Osteoblast (primary cell): ENCODE measurements around the gene CARMIL1. TPM values are rescaled to one million over a fixed set of nuclear protein-coding genes. Genes with fewer than 3 reads are reported as not detected.

Experiments used
- DNase-seq: peaks from one replicate; pipeline ENCODE4 v3.0.0; 2011; ENCODE audit warnings: low spot score, mixed read lengths; ENCODE audit not compliant: insufficient read length; ENCODE audit errors: missing footprints
- H2AFZ ChIP-seq: 2 replicates; pipeline ENCODE4 v1.6.0; 2011; ENCODE audit warnings: mild to moderate bottlenecking, low read length
- H3K27ac ChIP-seq: 2 replicates; pipeline ENCODE4 v1.5.1; 2011; ENCODE audit warnings: mild to moderate bottlenecking, low read depth, low read length, moderate library complexity
- H3K27me3 ChIP-seq: 2 replicates; pipeline ENCODE4 v1.6.0; 2012; ENCODE audit warnings: mild to moderate bottlenecking, control low read depth, inconsistent platforms, low read length, moderate library complexity; ENCODE audit not compliant: insufficient read depth
- H3K36me3 ChIP-seq: 2 replicates; pipeline ENCODE4 v1.5.1; 2011; ENCODE audit warnings: mild to moderate bottlenecking, low read length, control low read depth, moderate library complexity; ENCODE audit not compliant: insufficient read depth
- H3K4me1 ChIP-seq: 2 replicates; pipeline ENCODE4 v1.5.1; 2011; ENCODE audit warnings: mild to moderate bottlenecking, low read length, control low read depth, moderate library complexity; ENCODE audit not compliant: insufficient read depth
- H3K4me2 ChIP-seq: 2 replicates; pipeline ENCODE4 v1.6.0; 2011; ENCODE audit warnings: mild to moderate bottlenecking, low read length; ENCODE audit not compliant: insufficient read depth
- H3K4me3 ChIP-seq: fragments of 200-600 bp; sonication (generic); 3 replicates; pipeline ENCODE4 v1.5.1; 2012; ENCODE audit warnings: mild to moderate bottlenecking, low read length, inconsistent platforms; ENCODE audit not compliant: insufficient read depth
- H3K79me2 ChIP-seq: 2 replicates; pipeline ENCODE4 v1.6.0; 2012; ENCODE audit warnings: mild to moderate bottlenecking, low read length, control low read depth, inconsistent platforms; ENCODE audit not compliant: insufficient read depth
- H3K9me3 ChIP-seq: 2 replicates; pipeline ENCODE4 v1.5.1; 2011; ENCODE audit warnings: low read depth, low read length, control low read depth
- H4K20me1 ChIP-seq: 2 replicates; pipeline ENCODE4 v1.6.0; 2012; ENCODE audit warnings: mild to moderate bottlenecking, low read length, control low read depth; ENCODE audit not compliant: insufficient read depth
- total RNA-seq: library from RNA; depleted of rRNA; stranded (reverse); fragments of >200 nt; gene quantifications from 2 replicates; pipeline ENCODE4 v1.2.3, GENCODE V29; 2012
- TF ChIP-seq, protein P1 (sequence below): IDR thresholded peaks from 2 replicates; pipeline ENCODE4 v1.5.1; 2011; ENCODE audit warnings: mild to moderate bottlenecking, low read depth, low read length, moderate library complexity; ENCODE audit errors: extremely low read depth

CARMIL1 gene
- 24.5 and 25.7 TPM in 2 replicates for total RNA-seq

DNA sequence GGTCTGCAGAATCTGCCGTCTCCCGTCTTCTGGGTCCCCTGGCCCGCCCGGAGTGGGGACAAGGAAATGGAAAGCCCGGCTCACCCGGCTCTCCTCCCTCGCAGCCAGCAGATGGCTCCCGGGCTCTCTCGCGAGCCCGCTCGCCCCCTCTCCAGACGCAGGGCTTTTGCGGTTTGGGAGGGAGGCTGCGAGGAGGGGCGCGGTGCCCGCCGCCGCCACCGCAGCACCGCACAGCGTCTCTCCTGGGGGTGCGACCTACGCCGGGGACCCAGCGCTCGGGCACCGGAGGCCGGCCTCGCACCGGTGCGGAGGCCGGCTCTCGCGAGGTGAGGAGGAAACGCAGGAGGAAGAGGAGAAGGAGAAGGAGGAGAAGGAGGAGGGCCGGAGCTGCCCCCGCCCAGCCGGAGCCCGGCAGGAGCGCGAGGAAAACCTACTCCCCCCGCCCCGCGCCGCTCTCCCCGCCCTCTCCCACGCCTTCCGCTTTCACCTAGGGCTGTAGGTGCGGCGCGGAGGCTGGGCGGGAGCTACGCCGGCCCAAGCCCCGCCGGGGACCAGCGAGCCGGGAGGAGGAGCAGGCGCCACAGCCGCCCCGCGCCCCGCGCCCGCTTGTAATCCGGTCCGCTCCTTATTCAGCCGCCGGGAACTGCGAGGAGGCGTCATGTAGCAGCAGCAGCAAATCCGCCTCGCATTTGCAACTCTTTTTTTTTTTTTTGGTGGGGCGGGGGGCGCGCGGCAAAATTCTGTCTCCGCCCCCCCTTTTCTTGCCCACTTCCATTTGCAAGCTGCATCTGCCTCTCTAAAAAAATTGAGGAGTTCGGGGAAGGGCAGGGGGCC, at the start of gene CARMIL1:
TSS of gene CARMIL1 (plus strand) at position 461 of the 834 bp plus-strand sequence. CDS start 422 bp downstream, outside the sequence.
- H3K4me2 ChIP-seq: peak within 1 kb of the TSS; percentile 99
- TF ChIP-seq, protein P1, sequence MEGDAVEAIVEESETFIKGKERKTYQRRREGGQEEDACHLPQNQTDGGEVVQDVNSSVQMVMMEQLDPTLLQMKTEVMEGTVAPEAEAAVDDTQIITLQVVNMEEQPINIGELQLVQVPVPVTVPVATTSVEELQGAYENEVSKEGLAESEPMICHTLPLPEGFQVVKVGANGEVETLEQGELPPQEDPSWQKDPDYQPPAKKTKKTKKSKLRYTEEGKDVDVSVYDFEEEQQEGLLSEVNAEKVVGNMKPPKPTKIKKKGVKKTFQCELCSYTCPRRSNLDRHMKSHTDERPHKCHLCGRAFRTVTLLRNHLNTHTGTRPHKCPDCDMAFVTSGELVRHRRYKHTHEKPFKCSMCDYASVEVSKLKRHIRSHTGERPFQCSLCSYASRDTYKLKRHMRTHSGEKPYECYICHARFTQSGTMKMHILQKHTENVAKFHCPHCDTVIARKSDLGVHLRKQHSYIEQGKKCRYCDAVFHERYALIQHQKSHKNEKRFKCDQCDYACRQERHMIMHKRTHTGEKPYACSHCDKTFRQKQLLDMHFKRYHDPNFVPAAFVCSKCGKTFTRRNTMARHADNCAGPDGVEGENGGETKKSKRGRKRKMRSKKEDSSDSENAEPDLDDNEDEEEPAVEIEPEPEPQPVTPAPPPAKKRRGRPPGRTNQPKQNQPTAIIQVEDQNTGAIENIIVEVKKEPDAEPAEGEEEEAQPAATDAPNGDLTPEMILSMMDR: peak; percentile 64
- H3K9me3 ChIP-seq: no peaks in the 10 kb centered on the region
- no peaks in the 10 kb centered on the region for H3K27me3 ChIP-seq
- peak within 1 kb of the TSS; percentile 68 for H3K27ac ChIP-seq
- DNase-seq: peak; percentile 97
- H2AFZ ChIP-seq: peak within 1 kb of the TSS; percentile 98
- no peaks in the 10 kb centered on the region for H3K36me3 ChIP-seq
- H4K20me1 ChIP-seq: no peaks in the 10 kb centered on the region
- peaks cover 24% of the 10 kb centered on the region for H3K4me1 ChIP-seq
- H3K79me2 ChIP-seq: no peaks in the 10 kb centered on the region
- peak within 1 kb of the TSS; percentile 93 for H3K4me3 ChIP-seq

DNA sequence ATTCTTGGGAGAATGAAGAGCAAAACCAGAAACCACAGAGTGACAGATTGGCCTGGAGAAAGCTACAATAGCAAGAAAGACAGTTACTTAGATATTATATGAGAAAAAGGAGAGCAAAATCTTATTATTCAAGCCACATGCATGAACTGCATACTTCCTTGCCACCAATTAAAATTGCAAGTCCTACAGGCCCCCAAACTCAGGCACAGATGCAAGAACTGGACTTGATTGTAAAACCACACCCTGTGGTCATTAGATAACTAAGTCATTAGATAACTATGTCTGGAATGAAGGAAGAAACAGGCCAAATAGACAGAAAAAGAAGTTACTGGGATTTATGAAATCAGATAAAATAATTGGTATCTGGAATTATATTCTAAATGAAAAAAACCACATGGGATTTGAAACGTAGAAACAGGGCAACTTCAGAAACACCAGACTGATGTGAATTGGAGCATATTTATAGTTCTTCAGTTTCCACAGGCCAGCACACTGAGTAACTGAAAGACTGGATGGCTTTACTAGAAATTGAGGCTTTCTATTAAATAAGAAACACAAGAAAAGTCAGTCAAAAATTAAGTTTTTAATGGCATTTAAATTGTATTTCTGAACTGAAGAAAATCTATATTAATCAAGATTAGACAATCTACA, 49.4 kb upstream of the CARMIL1 start:
- DNase-seq: no peak
- TF ChIP-seq, protein P1: no peak
- Histone ChIP-seq H3K4me3 (no peak overlapping the region), H3K79me2 (no peaks in the 10 kb centered on the region), H3K27me3 (no peaks in the 10 kb centered on the region), H3K27ac (peak overlapping the region; percentile 52), H3K4me2 (peak overlapping the region; percentile 7), H3K9me3 (no peaks in the 10 kb centered on the region), H4K20me1 (no peaks in the 10 kb centered on the region), H3K4me1 (peaks cover 17% of the 10 kb centered on the region), H3K36me3 (no peaks in the 10 kb centered on the region), H2AFZ (peak overlapping the region; percentile 35)

DNA sequence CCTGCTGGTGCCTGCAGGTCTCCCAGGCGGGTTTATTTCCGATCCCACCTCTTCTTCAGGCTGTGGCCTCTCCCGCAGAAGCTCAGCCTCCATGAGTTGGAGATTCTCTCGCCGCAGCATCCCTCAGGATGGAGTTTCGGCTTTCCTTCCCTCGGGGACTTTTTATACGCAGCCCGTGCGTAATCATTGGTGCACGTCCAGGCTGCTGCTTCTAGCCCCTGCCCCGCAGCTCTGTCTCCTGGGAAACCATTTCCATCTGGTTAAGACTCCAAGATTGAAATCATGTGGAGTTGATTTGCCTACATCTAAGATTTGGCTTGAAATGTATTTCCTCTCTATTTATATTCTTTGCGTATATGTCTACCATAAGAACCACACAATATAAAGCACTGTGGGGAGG, 46.7 kb upstream of the CARMIL1 start:
- DNase-seq: no peak
- no peaks in the 10 kb centered on the region for H4K20me1 ChIP-seq
- H3K79me2 ChIP-seq: no peaks in the 10 kb centered on the region
- H3K27me3 ChIP-seq: no peaks in the 10 kb centered on the region
- H3K27ac ChIP-seq: no peak overlapping the region
- H3K4me1 ChIP-seq: peaks cover 17% of the 10 kb centered on the region
- peak overlapping the region; percentile 48 for H2AFZ ChIP-seq
- TF ChIP-seq, protein P1: no peak
- peak overlapping the region; percentile 58 for H3K4me2 ChIP-seq
- H3K36me3 ChIP-seq: no peaks in the 10 kb centered on the region
- no peaks in the 10 kb centered on the region for H3K9me3 ChIP-seq
- no peak overlapping the region for H3K4me3 ChIP-seq

DNA sequence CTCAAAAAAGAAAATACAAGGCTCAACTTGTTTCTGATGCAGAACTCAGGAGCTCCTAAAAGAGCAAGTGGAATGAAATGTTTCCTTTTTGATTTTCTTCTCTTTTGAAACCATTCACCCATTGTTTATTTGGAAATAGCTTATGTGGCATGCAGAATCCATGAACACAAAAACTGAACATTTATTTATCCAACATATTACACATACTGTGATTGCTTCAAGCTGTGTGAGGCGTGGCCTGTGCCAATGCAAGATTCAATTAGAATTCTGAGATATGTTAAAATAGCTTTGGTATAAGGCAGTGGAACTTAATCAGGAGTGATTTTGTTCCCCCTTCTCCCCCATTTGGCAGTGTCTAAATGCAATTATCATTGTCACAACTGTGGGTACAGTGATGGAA, 45.9 kb upstream of the CARMIL1 start:
- no peaks in the 10 kb centered on the region for H3K27me3 ChIP-seq

More for the DNA sequence above, 45.9 kb upstream of the CARMIL1 start:
- DNase-seq: no peak
- TF ChIP-seq, protein P1: no peak
- Histone ChIP-seq H3K9me3 (no peaks in the 10 kb centered on the region), H3K79me2 (no peaks in the 10 kb centered on the region), H4K20me1 (no peaks in the 10 kb centered on the region), H2AFZ (no peak overlapping the region), H3K4me2 (no peak overlapping the region), H3K27ac (no peak overlapping the region), H3K4me3 (no peak overlapping the region), H3K36me3 (no peaks in the 10 kb centered on the region), H3K4me1 (peaks cover 17% of the 10 kb centered on the region)
